HUES64 (cell line): ENCODE measurements around the gene ATP11A.

ENCODE experiments used
- H3K27ac ChIP-seq: 2 replicates; pipeline ENCODE4 v1.7.0; 2013; ENCODE audit warnings: low read depth, low read length, inconsistent platforms
- H3K27me3 ChIP-seq: 2 replicates; pipeline ENCODE4 v1.6.1; 2013; ENCODE audit warnings: mild to moderate bottlenecking, low read length; ENCODE audit not compliant: insufficient read depth
- H3K36me3 ChIP-seq: 2 replicates; pipeline ENCODE4 v1.6.1; 2013; ENCODE audit warnings: mild to moderate bottlenecking, low read length; ENCODE audit not compliant: insufficient read depth
- H3K4me1 ChIP-seq: 2 replicates; pipeline ENCODE4 v1.6.1; 2013; ENCODE audit warnings: mild to moderate bottlenecking, low read length, moderate library complexity; ENCODE audit not compliant: insufficient read depth
- H3K4me3 ChIP-seq: 2 replicates; pipeline ENCODE4 v1.5.1; 2013; ENCODE audit warnings: mild to moderate bottlenecking, low read length, moderate library complexity
- H3K9ac ChIP-seq: 2 replicates; pipeline ENCODE4 v1.6.1; 2013; ENCODE audit warnings: mild to moderate bottlenecking, low read depth, low read length
- H3K9me3 ChIP-seq: 2 replicates; pipeline ENCODE4 v1.6.1; 2013; ENCODE audit warnings: low read depth, low read length; ENCODE audit not compliant: insufficient read depth
- WGBS: fragments of 150-250, 120-280 bp; methylation state at CpG from one replicate; pipeline ENCODE4 v1.1.7; 2013; ENCODE audit warnings: missing lambda C conversion rate; 5-methylcytosine and 5-hydroxymethylcytosine counted together

ATP11A gene

DNA sequence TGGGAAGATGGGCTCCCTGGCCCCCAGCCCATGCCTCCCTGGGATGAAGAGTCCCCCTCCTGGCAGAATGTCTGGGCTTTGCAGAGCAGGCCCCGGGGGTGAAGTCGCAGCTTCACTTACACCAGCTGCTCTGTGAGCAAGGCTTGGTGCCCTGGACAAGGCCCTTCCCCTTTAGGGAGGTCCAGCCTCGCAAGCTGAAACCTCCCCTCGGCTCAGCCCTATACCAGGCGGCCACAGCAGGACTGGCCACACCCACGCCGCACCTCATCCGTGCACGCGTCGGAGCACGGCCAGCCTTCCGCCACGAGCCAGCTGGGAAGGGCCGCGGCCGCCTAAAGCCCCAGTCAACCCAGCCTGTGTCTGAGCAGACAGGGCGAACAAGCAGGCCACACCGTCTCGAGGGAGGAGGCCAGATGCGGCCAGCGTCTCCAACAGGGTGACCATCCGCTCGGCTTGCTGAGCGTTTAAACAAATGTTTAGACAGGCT, 196.0 kb downstream of the ATP11A start:
- WGBS = 22% methylated on average over 25 of the region's 25 CpGs
- H3K27ac ChIP-seq = peak overlapping the region; percentile 7
- peak overlapping the region; percentile 42; the same call in 1 of the 2 replicates for H3K9ac ChIP-seq
- peaks cover 11% of the 10 kb centered on the region for H3K27me3 ChIP-seq
- peaks cover 15% of the 10 kb centered on the region for H3K36me3 ChIP-seq
- peak overlapping the region; percentile 29; the same call in 1 of the 2 replicates for H3K4me3 ChIP-seq
- H3K9me3 ChIP-seq = no peaks in the 10 kb centered on the region
- H3K4me1 ChIP-seq = peaks cover 15% of the 10 kb centered on the region

DNA sequence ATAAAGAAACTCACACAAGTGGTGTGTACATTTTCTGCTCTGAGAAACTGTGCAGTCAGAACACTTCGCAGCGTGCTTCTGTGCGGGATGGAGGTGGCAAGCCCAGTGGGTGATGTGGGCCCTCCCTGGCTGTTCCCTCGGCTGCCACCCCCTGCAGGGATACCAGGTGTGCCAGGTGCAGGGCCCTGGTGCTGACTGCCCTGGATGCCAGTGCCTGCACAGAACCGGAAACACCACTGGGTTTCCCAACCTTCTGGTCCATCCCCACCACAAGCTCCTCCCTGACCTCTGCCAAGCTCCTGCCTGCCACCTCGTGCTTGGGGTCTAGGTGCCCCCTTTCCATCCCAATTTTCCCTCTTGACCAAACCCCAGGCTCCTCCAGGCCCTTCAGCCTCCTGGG, 197.3 kb downstream of the ATP11A start:
- Histone ChIP-seq H3K27ac (no peak overlapping the region), H3K27me3 (peaks cover 24% of the 10 kb centered on the region), H3K4me1 (peaks cover 28% of the 10 kb centered on the region), H3K9ac (no peak overlapping the region), H3K9me3 (no peaks in the 10 kb centered on the region), H3K4me3 (no peak overlapping the region), H3K36me3 (peaks cover 8% of the 10 kb centered on the region)
- 93% methylated on average over 6 of the region's 6 CpGs for WGBS

DNA sequence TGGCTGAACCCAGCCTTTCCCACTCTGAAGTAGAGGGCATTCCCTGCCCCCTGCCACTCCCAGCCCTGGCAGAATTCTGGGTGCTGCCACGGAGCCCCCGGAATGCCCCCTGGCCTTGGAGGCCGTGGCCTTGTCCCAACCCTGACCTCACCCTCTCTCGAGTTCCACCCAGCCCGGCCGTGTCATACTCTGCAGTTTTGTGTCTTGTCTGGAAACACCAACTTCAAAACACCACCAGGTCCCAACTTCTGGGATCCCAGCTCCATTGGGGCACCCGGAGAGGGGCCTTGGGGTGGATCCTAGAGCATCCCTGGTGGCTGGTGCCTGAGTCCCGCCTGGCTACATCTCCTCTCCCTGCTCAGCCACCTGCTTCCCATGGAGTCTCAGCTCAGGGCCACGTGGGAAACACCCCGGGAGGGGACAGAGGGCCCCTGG, 197.7 kb downstream of the ATP11A start:
- Histone ChIP-seq H3K4me3 (no peak overlapping the region), H3K9me3 (no peaks in the 10 kb centered on the region), H3K27me3 (peaks cover 28% of the 10 kb centered on the region), H3K36me3 (peaks cover 7% of the 10 kb centered on the region), H3K4me1 (peaks cover 33% of the 10 kb centered on the region), H3K27ac (no peak overlapping the region), H3K9ac (no peak overlapping the region)
- WGBS = 91% methylated on average over 10 of the region's 10 CpGs

DNA sequence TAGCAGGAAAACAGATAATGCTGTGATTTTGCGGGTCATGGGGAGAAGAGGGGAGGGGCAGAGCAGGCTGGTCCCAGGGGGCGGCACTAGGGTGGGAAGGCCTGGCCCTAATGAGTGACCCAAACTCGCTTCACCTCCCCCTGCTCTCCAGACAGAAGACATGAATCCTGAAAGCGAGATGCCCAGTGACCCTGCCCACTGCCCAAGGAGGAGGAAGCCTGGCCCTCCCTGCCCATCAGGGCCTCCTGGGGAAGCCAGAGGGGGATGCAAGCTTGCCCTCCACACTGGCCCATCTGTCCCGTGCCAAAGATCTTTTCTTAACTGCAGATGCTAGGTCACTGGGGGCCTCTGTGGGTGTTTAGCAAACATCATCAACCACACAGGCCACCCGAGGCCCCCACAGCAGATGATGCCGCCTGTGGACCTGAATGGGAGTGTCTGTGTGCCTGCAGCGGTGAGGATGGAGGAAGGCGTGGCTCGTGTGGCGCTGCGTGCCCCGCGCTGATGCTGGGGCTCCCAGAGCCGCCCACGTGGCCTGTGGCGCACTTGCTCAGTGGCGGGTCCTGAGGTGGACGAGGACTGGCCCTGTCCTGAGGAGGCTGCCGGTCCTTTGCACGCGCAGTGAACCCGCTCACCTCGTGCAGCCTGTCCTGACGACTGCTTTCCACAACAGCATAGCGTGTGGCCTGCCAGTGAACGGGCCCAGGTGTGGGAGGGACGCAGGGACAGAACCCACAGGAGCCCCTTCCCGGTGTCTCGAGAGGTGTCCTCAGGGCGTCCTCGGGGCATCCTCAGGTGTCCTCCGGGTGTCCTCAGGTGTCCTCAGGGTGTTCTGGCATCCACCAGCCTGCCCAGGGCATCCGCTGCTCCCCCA, 198.6 kb downstream of the ATP11A start:
- Histone ChIP-seq H3K36me3 (peaks cover 7% of the 10 kb centered on the region; the same call in 1 of the 2 replicates), H3K9me3 (no peaks in the 10 kb centered on the region), H3K4me3 (no peak overlapping the region), H3K27me3 (peaks cover 38% of the 10 kb centered on the region), H3K27ac (no peak overlapping the region), H3K9ac (no peak overlapping the region), H3K4me1 (peaks cover 42% of the 10 kb centered on the region)
- WGBS = 96% methylated on average over 34 of the region's 34 CpGs

DNA sequence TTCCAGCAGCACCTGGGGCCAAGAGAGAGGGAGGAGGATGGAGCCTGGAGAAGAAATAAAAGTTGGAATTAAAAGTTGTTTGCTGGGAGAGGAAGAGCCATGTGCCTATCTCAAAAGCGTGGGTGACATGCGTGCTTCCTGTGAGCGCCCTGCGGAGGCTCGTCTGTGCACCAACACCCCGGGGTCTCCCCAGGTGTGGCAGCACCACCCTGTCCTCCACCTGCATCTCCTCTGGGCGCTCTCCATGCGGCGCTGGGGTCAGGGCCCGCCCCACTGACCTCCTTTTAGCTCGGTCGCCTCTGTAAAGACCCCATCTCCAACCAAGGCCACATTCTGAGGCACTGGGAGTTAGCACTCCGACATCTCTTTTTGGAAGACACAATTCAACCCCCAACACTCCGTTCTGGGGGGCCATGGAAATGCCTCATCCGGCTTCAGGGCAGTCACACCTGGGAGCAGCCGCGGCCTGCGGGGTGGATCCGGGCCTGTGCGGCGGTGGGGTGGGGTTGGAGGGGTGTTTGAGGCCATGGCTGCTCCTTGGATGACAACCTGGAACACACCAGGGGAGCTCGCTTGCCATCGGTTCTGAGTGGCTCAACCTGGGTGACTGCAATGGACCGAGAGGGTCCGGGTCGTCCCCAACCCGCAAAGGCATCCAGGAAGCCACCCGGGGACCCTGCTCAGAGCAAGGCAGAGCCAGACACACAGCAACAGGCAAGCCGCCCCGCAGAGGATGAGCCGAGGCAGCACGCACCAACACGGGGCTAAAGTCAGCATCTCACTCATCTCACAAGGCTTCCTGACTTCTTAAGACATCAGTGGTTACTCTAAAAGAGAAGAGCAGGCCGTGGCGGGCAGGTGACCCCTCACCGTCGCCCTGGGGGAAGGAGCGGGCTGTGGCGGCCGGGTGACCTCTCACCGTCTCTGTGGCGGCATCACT, 199.8 kb downstream of the ATP11A start:
- H3K4me3 ChIP-seq = no peak overlapping the region
- 92% methylated on average over 42 of the region's 42 CpGs for WGBS
- peaks cover 41% of the 10 kb centered on the region for H3K27me3 ChIP-seq
- no peaks in the 10 kb centered on the region for H3K9me3 ChIP-seq
- no peak overlapping the region for H3K27ac ChIP-seq
- peaks cover 7% of the 10 kb centered on the region; the same call in 1 of the 2 replicates for H3K36me3 ChIP-seq
- H3K9ac ChIP-seq = no peak overlapping the region
- peaks cover 45% of the 10 kb centered on the region for H3K4me1 ChIP-seq

DNA sequence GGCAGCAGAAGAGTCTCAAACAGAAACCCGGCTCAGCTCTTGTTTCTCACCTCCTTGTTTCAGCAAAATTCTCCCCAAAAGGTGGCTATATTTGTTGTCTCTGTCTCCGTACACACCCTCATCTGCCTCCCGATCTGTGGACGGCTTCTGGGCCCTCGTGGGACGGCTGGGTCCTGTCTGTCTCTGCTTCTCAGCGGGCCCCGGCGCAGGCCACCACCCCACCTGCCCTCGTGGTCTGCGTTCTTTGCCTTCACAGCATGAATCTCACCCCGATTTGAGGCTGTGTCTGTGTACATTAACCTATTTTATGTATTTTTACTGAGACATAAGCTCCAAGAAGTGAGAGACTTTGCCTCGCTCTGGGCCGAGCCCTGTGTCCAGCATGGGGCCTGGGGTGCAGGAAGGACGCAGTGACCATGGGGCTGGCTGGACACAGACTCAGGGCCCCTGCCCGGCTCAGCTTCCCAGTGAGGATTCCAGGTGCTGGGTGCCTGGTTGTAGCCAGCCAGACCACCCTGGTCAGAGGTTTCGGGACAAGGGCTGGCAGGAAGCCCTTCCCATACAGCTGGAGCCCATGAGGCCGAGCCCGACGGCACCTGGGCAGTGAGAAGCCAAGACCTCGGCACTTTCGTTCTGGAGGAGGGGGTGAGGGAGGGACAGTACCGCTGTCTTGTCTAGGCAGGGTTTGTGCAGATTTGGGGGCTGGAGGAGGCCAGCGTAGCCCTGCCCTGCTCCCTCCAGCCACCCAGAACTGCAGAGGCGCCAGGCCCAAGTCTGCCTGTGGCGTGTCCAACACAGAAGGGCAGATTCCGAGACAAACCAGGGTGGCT, 200.7 kb downstream of the ATP11A start:
- H3K27ac ChIP-seq = no peak overlapping the region
- no peak overlapping the region for H3K4me3 ChIP-seq
- no peaks in the 10 kb centered on the region for H3K36me3 ChIP-seq
- peak overlapping the region; percentile 62; the same call in 1 of the 2 replicates for H3K9ac ChIP-seq
- WGBS = 89% methylated on average over 27 of the region's 27 CpGs
- H3K9me3 ChIP-seq = no peaks in the 10 kb centered on the region
- H3K4me1 ChIP-seq = peaks cover 44% of the 10 kb centered on the region
- peaks cover 48% of the 10 kb centered on the region for H3K27me3 ChIP-seq

DNA sequence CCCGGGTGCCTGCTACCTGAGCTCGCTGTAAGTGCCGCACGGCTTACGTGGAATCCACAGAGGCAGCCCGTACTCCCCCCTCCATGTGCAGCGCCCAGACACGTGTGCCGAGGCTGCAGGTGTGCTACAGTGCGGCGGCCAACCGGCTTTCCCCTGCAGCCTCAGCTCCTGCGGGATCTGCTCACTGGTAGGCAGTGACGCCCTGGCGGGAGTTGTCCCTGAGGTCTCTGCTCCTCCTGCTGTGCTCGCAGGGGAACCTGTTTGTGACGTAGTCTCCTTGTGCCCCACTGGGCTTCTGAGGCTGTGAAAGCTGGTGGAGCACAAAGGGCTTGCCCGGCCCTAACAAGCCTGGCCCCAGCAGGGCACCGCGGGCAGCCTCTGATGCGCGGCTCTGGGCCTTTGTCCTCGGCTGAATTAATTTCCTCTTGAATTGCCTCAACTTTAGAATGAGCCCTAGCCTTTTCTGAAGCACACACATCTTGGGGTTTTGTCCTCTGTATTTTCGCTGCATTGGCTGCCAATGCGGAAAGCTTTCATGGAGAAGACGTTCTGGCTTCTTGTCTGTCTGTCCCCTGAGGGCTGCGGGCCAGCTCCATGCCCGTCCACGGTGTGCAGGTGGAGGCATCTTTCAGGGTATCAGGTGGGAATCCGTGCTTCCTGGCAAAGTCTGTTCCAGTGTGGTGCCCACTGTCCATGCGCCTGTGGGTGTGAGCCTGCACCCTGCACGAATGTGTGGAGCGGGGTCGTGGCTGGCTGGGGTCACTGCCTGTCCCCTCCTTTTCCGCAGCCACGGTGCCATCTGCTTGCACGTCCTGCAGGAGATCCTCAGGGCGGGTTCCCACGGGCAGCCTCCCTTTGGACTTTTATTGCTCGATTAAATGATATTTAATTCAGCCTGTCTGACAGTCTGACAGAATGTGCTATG, 201.9 kb downstream of the ATP11A start:
- H3K9me3 ChIP-seq = no peaks in the 10 kb centered on the region
- peak overlapping the region; percentile 62 for H3K9ac ChIP-seq
- H3K4me1 ChIP-seq = peaks cover 46% of the 10 kb centered on the region
- peaks cover 54% of the 10 kb centered on the region for H3K27me3 ChIP-seq
- H3K4me3 ChIP-seq = peak overlapping the region; percentile 52
- no peaks in the 10 kb centered on the region for H3K36me3 ChIP-seq
- peak overlapping the region; percentile 91 for H3K27ac ChIP-seq
- whole genome bisulfite sequencing = 27% methylated on average over 40 of the region's 40 CpGs

DNA sequence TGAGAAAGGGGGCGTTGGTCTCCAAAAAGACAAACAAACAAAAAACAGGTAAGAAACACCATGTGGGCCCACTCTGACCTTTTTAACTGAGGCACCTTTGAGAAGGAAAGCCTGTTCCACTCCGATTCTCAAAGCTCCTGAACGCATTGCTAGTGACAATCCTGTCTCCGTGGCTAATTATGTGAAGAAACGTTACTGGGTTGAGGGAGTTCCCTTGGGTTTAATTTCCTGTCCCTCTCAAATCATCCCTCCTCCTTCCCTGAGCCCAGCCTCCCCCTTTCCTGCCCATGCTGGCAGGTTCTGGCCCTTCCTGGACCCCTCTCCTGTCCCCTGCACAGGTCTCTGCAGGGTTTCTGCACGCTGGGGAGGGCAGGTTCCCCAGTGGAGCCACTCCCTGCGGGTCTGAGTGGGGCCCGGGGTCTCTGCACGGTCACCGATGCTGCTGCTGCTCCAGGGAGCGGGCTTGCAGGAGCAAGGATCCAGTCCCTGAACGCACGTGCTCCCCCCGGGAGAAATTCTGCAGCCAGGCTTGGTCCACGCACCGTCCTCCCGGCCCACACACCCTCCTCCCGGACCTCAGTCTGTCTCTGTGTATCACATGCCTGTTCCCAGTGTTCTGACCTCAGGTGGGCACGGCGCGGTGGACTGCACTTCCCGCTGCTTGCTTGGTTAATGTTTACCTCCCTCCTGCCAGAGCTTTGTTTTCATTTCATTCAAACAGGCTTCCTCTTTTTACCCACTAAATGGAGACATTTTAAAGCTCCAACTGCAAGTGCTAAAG, 202.8 kb downstream of the ATP11A start:
- Histone ChIP-seq H3K27me3 (peaks cover 54% of the 10 kb centered on the region), H3K27ac (peak overlapping the region; percentile 91), H3K4me1 (peaks cover 46% of the 10 kb centered on the region), H3K36me3 (no peaks in the 10 kb centered on the region), H3K4me3 (peak overlapping the region; percentile 52), H3K9me3 (no peaks in the 10 kb centered on the region), H3K9ac (peak overlapping the region; percentile 62)
- 11% methylated on average over 20 of the region's 22 CpGs for WGBS

DNA sequence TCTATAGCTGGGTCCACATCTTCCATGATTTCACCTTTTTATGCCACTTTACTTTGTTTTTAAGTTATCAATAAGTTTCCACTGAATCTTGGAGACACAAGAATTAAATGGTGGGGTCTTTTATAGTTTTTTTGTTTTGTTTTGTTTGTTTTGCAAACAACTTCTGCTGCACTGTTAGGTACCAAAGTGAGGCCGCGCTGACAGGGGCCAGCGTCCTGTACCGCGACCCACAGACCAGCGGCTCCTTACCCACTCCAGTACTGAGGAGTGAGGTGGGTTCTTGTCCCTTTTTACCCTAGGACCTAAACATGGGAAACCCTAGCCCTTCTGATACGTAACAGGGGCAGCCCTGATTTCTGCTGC, 203.3 kb downstream of the ATP11A start:
- H3K4me3 ChIP-seq = peak overlapping the region; percentile 52
- peaks cover 54% of the 10 kb centered on the region for H3K27me3 ChIP-seq
- 32% methylated on average over 4 of the region's 7 CpGs for WGBS
- peak overlapping the region; percentile 91 for H3K27ac ChIP-seq
- peak overlapping the region; percentile 62 for H3K9ac ChIP-seq
- no peaks in the 10 kb centered on the region for H3K9me3 ChIP-seq
- no peaks in the 10 kb centered on the region for H3K36me3 ChIP-seq
- peaks cover 46% of the 10 kb centered on the region for H3K4me1 ChIP-seq
